ENCODE data around the gene NSL1. TPM values are rescaled to one million over a fixed set of nuclear protein-coding genes. Genes with fewer than 3 reads are reported as not detected.
"Not testable (repeated sequence)": the region's sequence is repeated elsewhere in the genome, so short reads cannot be mapped to it uniquely, and the experiment has no call there.

Gene NSL1
- total and polyA plus RNA-seq, 3 experiments from 2014 or later = 39.5 to 53.2 (median 42.0) TPM

DNA sequence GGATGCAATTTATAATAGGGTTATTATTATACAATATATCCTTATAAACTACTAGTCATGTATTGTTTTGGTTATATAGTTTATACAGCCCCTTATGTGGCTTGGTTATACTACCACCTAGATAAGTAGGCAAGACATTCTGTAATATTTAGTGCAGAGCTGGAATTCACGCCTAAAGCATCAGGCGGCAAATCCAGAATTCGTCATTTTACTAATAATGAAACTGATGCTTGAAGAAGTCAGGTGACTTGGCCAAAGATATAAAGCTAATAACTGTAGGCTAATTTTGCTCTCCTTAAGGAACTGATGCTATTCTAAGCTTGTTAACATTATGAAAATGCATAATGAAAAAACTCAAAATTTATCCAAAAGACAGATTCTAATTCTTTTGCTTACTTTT, 10.8 kb downstream of the NSL1 start:
- H3K36me3 ChIP-seq (ENCODE audit: insufficient read depth, low read length) = peaks cover 10% of the 10 kb centered on the region
- no peaks in the 10 kb centered on the region for H3K9me3 Mint-ChIP-seq
- no peaks in the 10 kb centered on the region for H3K9me3 ChIP-seq (ENCODE audit: low read length)
- no peak overlapping the region for H3K4me3 ChIP-seq (ENCODE audit: low read length)
- no peak overlapping the region for H3K27ac ChIP-seq (ENCODE audit: low read depth, low read length)
- ChIA-PET CTCF (interaction anchor here (1.0 to 1.1 kb wide), 2 partner anchors 116 to 287 kb away, joined by 3 to 5 read pairs; no protein-coding TSS in a partner anchor), POLR2A (interaction anchor here (0.9 kb wide), 1 partner anchor 11 kb away, joined by 3 read pairs; no protein-coding TSS in a partner anchor)
- H3K27me3 Mint-ChIP-seq = no peaks in the 10 kb centered on the region
- H3K27me3 ChIP-seq (ENCODE audit: insufficient read depth, low read length, poor library complexity, severe bottlenecking) = no peaks in the 10 kb centered on the region
- peaks cover 0 to 57% (median 12%) of the 10 kb centered on the region in 3 donors for H3K36me3 Mint-ChIP-seq
- H3K4me1 ChIP-seq (ENCODE audit: insufficient read depth, low read length) = no peaks in the 10 kb centered on the region
- H3K27ac Mint-ChIP-seq = no peak overlapping the region
- no peak for DNase-seq
- H3K4me1 Mint-ChIP-seq = peaks cover 3 to 12% (median 6%) of the 10 kb centered on the region in 3 donors
- H3K4me3 Mint-ChIP-seq = no peak overlapping the region

DNA sequence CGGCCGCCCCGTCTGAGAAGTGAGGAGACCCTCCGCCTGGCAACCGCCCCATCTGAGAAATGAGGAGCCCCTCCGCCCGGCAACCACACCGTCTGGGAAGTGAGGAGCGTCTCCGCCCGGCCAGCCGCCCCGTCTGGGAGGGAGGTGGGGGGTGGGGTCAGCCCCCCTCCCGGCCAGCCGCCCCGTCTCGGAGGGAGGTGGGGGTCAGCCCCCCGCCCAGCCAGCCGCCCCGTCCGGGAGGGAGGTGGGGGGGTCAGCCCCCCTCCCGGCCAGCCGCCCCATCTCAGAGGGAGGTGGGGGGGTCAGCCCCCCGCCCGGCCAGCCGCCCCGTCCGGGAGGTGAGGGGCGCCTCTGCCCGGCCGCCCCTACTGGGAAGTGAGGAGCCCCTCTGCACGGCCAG, 12.5 kb downstream of the NSL1 start:
- not testable (repeated sequence) for H3K4me1 ChIP-seq (ENCODE audit: insufficient read depth, low read length)
- H3K36me3 ChIP-seq (ENCODE audit: insufficient read depth, low read length) = peaks cover 11% of the 10 kb centered on the region
- H3K4me1 Mint-ChIP-seq = peaks cover 4 to 21% (median 19%) of the 10 kb centered on the region in 3 donors

DNA sequence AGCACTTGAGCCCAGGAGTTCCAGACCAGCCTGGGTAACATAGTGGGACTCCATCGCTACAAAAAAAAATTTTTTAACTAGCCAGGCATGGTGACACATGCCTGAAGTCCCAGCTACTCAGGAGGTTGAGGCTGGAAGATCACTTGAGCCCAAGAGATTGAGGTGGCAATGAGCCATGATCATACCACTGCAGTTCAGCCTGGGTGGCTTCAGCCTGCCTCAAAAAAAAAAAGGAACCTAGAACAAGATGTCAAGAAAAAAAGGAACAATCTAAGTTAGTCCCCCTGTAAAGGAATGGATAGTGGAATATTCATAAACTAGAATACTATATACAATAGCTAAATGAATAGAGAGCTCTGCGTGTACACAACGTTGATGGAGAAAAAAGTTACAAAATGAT, 14.4 kb downstream of the NSL1 start:
- peaks cover 16 to 34% (median 27%) of the 10 kb centered on the region in 3 donors for H3K4me1 Mint-ChIP-seq
- H3K27ac Mint-ChIP-seq = peak overlapping the region in 1 of 8 donors; percentile 40
- no peaks in the 10 kb centered on the region for H3K4me1 ChIP-seq (ENCODE audit: insufficient read depth, low read length)
- H3K4me3 Mint-ChIP-seq = no peak overlapping the region
- no peaks in the 10 kb centered on the region for H3K9me3 Mint-ChIP-seq
- no peak overlapping the region for H3K4me3 ChIP-seq (ENCODE audit: low read length)
- no peak overlapping the region for H3K27ac ChIP-seq (ENCODE audit: low read depth, low read length)
- peaks cover 8 to 53% (median 9%) of the 10 kb centered on the region in 3 donors for H3K36me3 Mint-ChIP-seq
- ChIA-PET POLR2A (no interaction called here), CTCF (interaction anchor here (0.8 kb wide), 1 partner anchor 110 kb away, joined by 4 read pairs; no protein-coding TSS in a partner anchor)
- no peak for DNase-seq
- H3K36me3 ChIP-seq (ENCODE audit: insufficient read depth, low read length) = peaks cover 10% of the 10 kb centered on the region
- no peaks in the 10 kb centered on the region for H3K9me3 ChIP-seq (ENCODE audit: low read length)
- H3K27me3 ChIP-seq (ENCODE audit: insufficient read depth, low read length, poor library complexity, severe bottlenecking) = no peaks in the 10 kb centered on the region
- no peaks in the 10 kb centered on the region for H3K27me3 Mint-ChIP-seq

More for the DNA sequence above, 12.5 kb downstream of the NSL1 start:
- H3K27me3 Mint-ChIP-seq; POLR2A ChIA-PET; H3K27ac ChIP-seq (ENCODE audit: low read depth, low read length); CTCF ChIA-PET; H3K4me3 ChIP-seq (ENCODE audit: low read length); DNase-seq; H3K4me3 Mint-ChIP-seq; H3K27ac Mint-ChIP-seq; H3K27me3 ChIP-seq (ENCODE audit: insufficient read depth, low read length, poor library complexity, severe bottlenecking); H3K9me3 Mint-ChIP-seq; H3K9me3 ChIP-seq (ENCODE audit: low read length): not testable (repeated sequence)
- peaks cover 0 to 57% (median 14%) of the 10 kb centered on the region in 3 donors for H3K36me3 Mint-ChIP-seq

GRCh38 chr1:212775241-212775640, 16.3 kb downstream of the NSL1 start:
- H3K4me1 ChIP-seq (ENCODE audit: insufficient read depth, low read length) = no peaks in the 10 kb centered on the region
- H3K36me3 ChIP-seq (ENCODE audit: insufficient read depth, low read length) = peaks cover 6% of the 10 kb centered on the region
- no peak overlapping the region for H3K4me3 Mint-ChIP-seq
- H3K27me3 ChIP-seq (ENCODE audit: insufficient read depth, low read length, poor library complexity, severe bottlenecking) = no peaks in the 10 kb centered on the region
- peaks cover 13 to 58% (median 26%) of the 10 kb centered on the region in 3 donors for H3K36me3 Mint-ChIP-seq
- ChIA-PET POLR2A (no interaction called here), CTCF (no interaction called here)
- peaks cover 3 to 11% (median 5%) of the 10 kb centered on the region in 5 donors for H3K9me3 Mint-ChIP-seq
- H3K27ac ChIP-seq (ENCODE audit: low read depth, low read length) = no peak overlapping the region
- no peak overlapping the region for H3K4me3 ChIP-seq (ENCODE audit: low read length)
- H3K27me3 Mint-ChIP-seq = no peaks in the 10 kb centered on the region
- peaks cover 16 to 37% (median 36%) of the 10 kb centered on the region in 3 donors for H3K4me1 Mint-ChIP-seq
- no peak for DNase-seq
- H3K27ac Mint-ChIP-seq = peak overlapping the region in 2 of 8 donors; percentile 15 to 55
- no peaks in the 10 kb centered on the region for H3K9me3 ChIP-seq (ENCODE audit: low read length)

- Histone ChIP-seq H3K4me3 (ENCODE audit: low read length) (no peak overlapping the region), H3K36me3 (ENCODE audit: insufficient read depth, low read length) (peaks cover 6% of the 10 kb centered on the region), H3K4me1 (ENCODE audit: insufficient read depth, low read length) (no peaks in the 10 kb centered on the region), H3K9me3 (ENCODE audit: low read length) (peaks cover 3% of the 10 kb centered on the region), H3K27me3 (ENCODE audit: insufficient read depth, low read length, poor library complexity, severe bottlenecking) (no peaks in the 10 kb centered on the region), H3K27ac (ENCODE audit: low read depth, low read length) (no peak overlapping the region)
- Mint-ChIP-seq H3K27me3 (peaks cover 0 to under 1% of the 10 kb centered on the region in 2 donors), H3K4me3 (no peak overlapping the region), H3K27ac (no peak overlapping the region), H3K4me1 (peaks cover 19 to 43% (median 40%) of the 10 kb centered on the region in 3 donors), H3K36me3 (peaks cover 18 to 62% (median 32%) of the 10 kb centered on the region in 3 donors), H3K9me3 (peaks cover 8 to 18% (median 12%) of the 10 kb centered on the region in 5 donors)
- ChIA-PET CTCF (no interaction called here), POLR2A (no interaction called here)
- no peak for DNase-seq
These were observed 17.0 kb downstream of the NSL1 start for GRCh38 chr1:212774584-212774983.

GRCh38 chr1:212773011-212773410, 18.6 kb downstream of the NSL1 start:
- POLR2A ChIA-PET = interaction anchor here (0.8 kb wide), 1 partner anchor 23 kb away, joined by 3 read pairs; no protein-coding TSS in a partner anchor
- Mint-ChIP-seq H3K27me3 (peaks cover 0 to 2% of the 10 kb centered on the region in 2 donors), H3K4me1 (peaks cover 25 to 57% (median 45%) of the 10 kb centered on the region in 3 donors), H3K4me3 (no peak overlapping the region), H3K9me3 (peaks cover 12 to 32% (median 25%) of the 10 kb centered on the region in 5 donors), H3K36me3 (peaks cover 22 to 71% (median 47%) of the 10 kb centered on the region in 3 donors), H3K27ac (peak overlapping the region in 2 of 8 donors; percentile 18 to 69)
- no peak for DNase-seq
- no peaks in the 10 kb centered on the region for H3K27me3 ChIP-seq (ENCODE audit: insufficient read depth, low read length, poor library complexity, severe bottlenecking)
- CTCF ChIA-PET = interaction anchor here (1.2 to 1.5 kb wide), 2 partner anchors 9 to 108 kb away, joined by 3 to 5 read pairs; no protein-coding TSS in a partner anchor
- peaks cover 11% of the 10 kb centered on the region for H3K9me3 ChIP-seq (ENCODE audit: low read length)
- peaks cover 6% of the 10 kb centered on the region for H3K36me3 ChIP-seq (ENCODE audit: insufficient read depth, low read length)
- no peak overlapping the region for H3K27ac ChIP-seq (ENCODE audit: low read depth, low read length)
- no peaks in the 10 kb centered on the region for H3K4me1 ChIP-seq (ENCODE audit: insufficient read depth, low read length)
- no peak overlapping the region for H3K4me3 ChIP-seq (ENCODE audit: low read length)

GRCh38 chr1:212771341-212771740, 20.2 kb downstream of the NSL1 start:
- POLR2A ChIA-PET = no interaction called here
- Mint-ChIP-seq H3K4me1 (peaks cover 27 to 70% (median 53%) of the 10 kb centered on the region in 3 donors), H3K36me3 (peaks cover 29 to 75% (median 60%) of the 10 kb centered on the region in 3 donors), H3K4me3 (no peak overlapping the region), H3K27me3 (peaks cover 0 to 2% of the 10 kb centered on the region in 2 donors), H3K27ac (no peak overlapping the region), H3K9me3 (peaks cover 18 to 45% (median 39%) of the 10 kb centered on the region in 5 donors)
- DNase-seq = no peak
- Histone ChIP-seq H3K27ac (ENCODE audit: low read depth, low read length) (no peak overlapping the region), H3K9me3 (ENCODE audit: low read length) (peaks cover 11% of the 10 kb centered on the region), H3K36me3 (ENCODE audit: insufficient read depth, low read length) (peaks cover 6% of the 10 kb centered on the region), H3K4me1 (ENCODE audit: insufficient read depth, low read length) (no peaks in the 10 kb centered on the region), H3K4me3 (ENCODE audit: low read length) (no peak overlapping the region), H3K27me3 (ENCODE audit: insufficient read depth, low read length, poor library complexity, severe bottlenecking) (no peaks in the 10 kb centered on the region)
- CTCF ChIA-PET = no interaction called here

DNA sequence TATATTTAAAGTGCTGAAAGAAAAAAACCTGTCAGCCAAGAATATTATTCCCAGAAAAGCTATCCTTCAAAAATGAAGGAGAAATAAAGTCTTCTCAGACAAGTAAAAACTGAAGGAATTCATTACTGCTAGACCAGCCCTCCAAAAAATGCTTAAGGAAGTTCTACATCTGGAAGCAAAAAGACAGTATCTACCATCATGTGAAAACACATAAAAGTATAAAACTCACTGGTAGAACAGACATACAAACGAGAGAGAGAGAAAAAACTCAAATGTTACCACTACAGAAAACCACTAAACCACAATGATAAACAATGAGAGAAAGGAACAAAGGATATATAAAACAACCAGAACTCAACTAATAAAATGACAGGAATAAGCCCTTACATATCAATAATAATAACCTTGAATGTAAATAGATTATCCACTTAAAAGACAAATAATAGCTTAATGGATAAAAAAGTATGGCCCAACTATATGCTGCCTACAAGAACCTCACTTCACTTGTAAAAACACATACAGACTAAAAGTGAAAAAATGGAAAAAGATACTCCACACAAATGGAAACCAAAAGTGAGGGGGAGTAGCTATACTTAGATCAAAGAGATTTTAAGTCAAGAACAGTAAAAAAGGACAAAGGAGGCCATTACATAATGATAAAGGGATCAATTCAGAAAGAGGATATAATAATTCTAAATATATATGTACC, 22.0 kb downstream of the NSL1 start:
- Mint-ChIP-seq H3K4me1 (peaks cover 29 to 71% (median 53%) of the 10 kb centered on the region in 3 donors), H3K9me3 (peaks cover 19 to 47% (median 39%) of the 10 kb centered on the region in 5 donors), H3K4me3 (no peak overlapping the region), H3K27me3 (peaks cover 0 to 2% of the 10 kb centered on the region in 2 donors), H3K36me3 (peaks cover 32 to 76% (median 72%) of the 10 kb centered on the region in 3 donors), H3K27ac (peak overlapping the region in 6 of 8 donors; percentile 13 to 71 (median 41))
- H3K9me3 ChIP-seq (ENCODE audit: low read length) = peaks cover 11% of the 10 kb centered on the region
- H3K27ac ChIP-seq (ENCODE audit: low read depth, low read length) = no peak overlapping the region
- ChIA-PET CTCF (interaction anchor here (1.4 kb wide), 1 partner anchor 313 kb away, joined by 3 read pairs; no protein-coding TSS in a partner anchor), POLR2A (no interaction called here)
- H3K36me3 ChIP-seq (ENCODE audit: insufficient read depth, low read length) = peaks cover 5% of the 10 kb centered on the region
- no peak overlapping the region for H3K4me3 ChIP-seq (ENCODE audit: low read length)
- DNase-seq = no peak
- no peaks in the 10 kb centered on the region for H3K4me1 ChIP-seq (ENCODE audit: insufficient read depth, low read length)
- no peaks in the 10 kb centered on the region for H3K27me3 ChIP-seq (ENCODE audit: insufficient read depth, low read length, poor library complexity, severe bottlenecking)

Data from CD8-positive, alpha-beta memory T cell (primary cell).